Sigmoid colon (tissue), 7 donors: Measurements from ENCODE around the gene BCR. TPM values are rescaled to one million over a fixed set of nuclear protein-coding genes. Genes with fewer than 3 reads are reported as not detected.

ENCODE experiments used
- DNase-seq: peaks from one replicate; pipeline ENCODE4 v3.0.0-alpha.2; 2019
- H3K27ac ChIP-seq, 4 donors: fragments of 200-600 bp; sonication (generic); one replicate each; pipeline ENCODE4 v1.5.1; 2016 to 2019; ENCODE audit warnings: mild to moderate bottlenecking in 1 of 4
- H3K27me3 ChIP-seq, 3 donors: fragments of 200-600 bp; sonication (generic); one replicate each; pipeline ENCODE4 v1.5.1; 2019; ENCODE audit warnings: mild to moderate bottlenecking in 1 of 3
- H3K36me3 ChIP-seq, 4 donors: fragments of 200-600 bp; sonication (generic); one replicate each; pipeline ENCODE4 v1.5.1; 2016 to 2019
- H3K4me1 ChIP-seq, 4 donors: fragments of 200-600 bp; sonication (generic); one replicate each; pipeline ENCODE4 v1.5.1; 2017 to 2019
- H3K4me3 ChIP-seq, 4 donors: fragments of 200-600 bp; sonication (generic); one replicate each; pipeline ENCODE4 v1.5.1; 2017 to 2019; ENCODE audit warnings: mild to moderate bottlenecking in 2 of 4, moderate library complexity in 1 of 4
- H3K9me3 ChIP-seq, 4 donors: fragments of 200-600 bp in 3 of 4; sonication (generic) in 3 of 4; one replicate each; pipeline versions ENCODE4 v1.5.1 to v1.6.1; 2013 to 2019
- EP300 ChIP-seq, 4 donors: sonication (generic); formaldehyde crosslinking; IDR thresholded peaks; one replicate each; pipeline ENCODE4 v1.6.1; 2017; ENCODE audit warnings: antibody characterized with exemption in 4 of 4
- POLR2A ChIP-seq, 2 donors: fragments of 450-650 bp; IDR thresholded peaks; one replicate each; pipeline ENCODE4 v1.6.1; 2016; ENCODE audit warnings: antibody characterized with exemption in 2 of 2, mild to moderate bottlenecking in 2 of 2, moderate library complexity in 2 of 2
- POLR2AphosphoS5 ChIP-seq, 4 donors: sonication (generic); formaldehyde crosslinking; IDR thresholded peaks; one replicate each; pipeline ENCODE4 v1.6.1; 2017; ENCODE audit warnings: antibody characterized with exemption in 4 of 4
- WGBS, 2 donors: extraction: QIAGEN DNeasy Blood & Tissue Kit; methylation state at CpG; one replicate each; pipeline ENCODE4 v1.1.7; 2013; 5-methylcytosine and 5-hydroxymethylcytosine counted together
- intact Hi-C: fragments of 100-400 bp; cut with DNase I; formaldehyde crosslinking; loops from one replicate; pipeline ENCODE4 v1.15.1; 2023
- polyA plus RNA-seq, 3 donors: library from polyadenylated mRNA; stranded (reverse); fragments of 200-250 nt; gene quantifications; one replicate each; pipeline ENCODE4 v1.2.3, GENCODE V29; 2013
- total RNA-seq, 4 donors: library from RNA; depleted of rRNA; stranded (reverse); fragments of >200 nt; gene quantifications; one replicate each; pipeline ENCODE4 v1.1.0, GENCODE V29; 2016
- TF ChIP-seq, protein P1 (sequence below), 4 experiments: fragments of 450-650 bp in 3 of 4; fragments of 200-600 bp in 1 of 4; IDR thresholded peaks; one replicate each; pipeline ENCODE4 v1.5.1; 2016 to 2019; ENCODE audit warnings: antibody characterized with exemption in 4 of 4, mild to moderate bottlenecking in 3 of 4, moderate library complexity in 2 of 4
- donor health status: healthy with polysubstance abuse.
- donor health status: Bipolar disorder and iron deficiency.
- donor health status: healthy.

BCR gene
- total and polyA plus RNA-seq, 7 donors: 10.8 to 39.9 (median 17.5) TPM

GRCh38 chr22:23166042-23166831 is 14.1 kb upstream of the BCR start:
- 83% methylated on average over 6 of the region's 6 CpGs for WGBS, 2 donors
- Histone ChIP-seq H3K27ac (no peak overlapping the region), H3K4me3 (no peak overlapping the region), H3K36me3 (peaks cover 0 to 6% (median 0%) of the 10 kb centered on the region in 4 donors), H3K4me1 (peaks cover 0 to 18% (median 6%) of the 10 kb centered on the region in 4 donors), H3K9me3 (no peaks in the 10 kb centered on the region), H3K27me3 (no peaks in the 10 kb centered on the region)
- intact Hi-C loops: no loop called here
- DNase-seq: no peak
- TF ChIP-seq, protein P1, sequence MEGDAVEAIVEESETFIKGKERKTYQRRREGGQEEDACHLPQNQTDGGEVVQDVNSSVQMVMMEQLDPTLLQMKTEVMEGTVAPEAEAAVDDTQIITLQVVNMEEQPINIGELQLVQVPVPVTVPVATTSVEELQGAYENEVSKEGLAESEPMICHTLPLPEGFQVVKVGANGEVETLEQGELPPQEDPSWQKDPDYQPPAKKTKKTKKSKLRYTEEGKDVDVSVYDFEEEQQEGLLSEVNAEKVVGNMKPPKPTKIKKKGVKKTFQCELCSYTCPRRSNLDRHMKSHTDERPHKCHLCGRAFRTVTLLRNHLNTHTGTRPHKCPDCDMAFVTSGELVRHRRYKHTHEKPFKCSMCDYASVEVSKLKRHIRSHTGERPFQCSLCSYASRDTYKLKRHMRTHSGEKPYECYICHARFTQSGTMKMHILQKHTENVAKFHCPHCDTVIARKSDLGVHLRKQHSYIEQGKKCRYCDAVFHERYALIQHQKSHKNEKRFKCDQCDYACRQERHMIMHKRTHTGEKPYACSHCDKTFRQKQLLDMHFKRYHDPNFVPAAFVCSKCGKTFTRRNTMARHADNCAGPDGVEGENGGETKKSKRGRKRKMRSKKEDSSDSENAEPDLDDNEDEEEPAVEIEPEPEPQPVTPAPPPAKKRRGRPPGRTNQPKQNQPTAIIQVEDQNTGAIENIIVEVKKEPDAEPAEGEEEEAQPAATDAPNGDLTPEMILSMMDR (IDR thresholded peaks at IDR 0.05): no peak
- TF ChIP-seq POLR2AphosphoS5 (IDR thresholded peaks at IDR 0.05) (no peak), POLR2A (IDR thresholded peaks at IDR 0.05) (no peak), EP300 (IDR thresholded peaks at IDR 0.05) (no peak)

- Histone ChIP-seq H3K36me3 (no peaks in the 10 kb centered on the region), H3K9me3 (no peaks in the 10 kb centered on the region), H3K4me3 (no peak overlapping the region), H3K27me3 (no peaks in the 10 kb centered on the region), H3K4me1 (peaks cover 0 to 18% (median 6%) of the 10 kb centered on the region in 4 donors), H3K27ac (no peak overlapping the region)
- TF ChIP-seq POLR2AphosphoS5 (IDR thresholded peaks at IDR 0.05) (no peak), POLR2A (IDR thresholded peaks at IDR 0.05) (no peak), EP300 (IDR thresholded peaks at IDR 0.05) (no peak)
- TF ChIP-seq, protein P1 (IDR thresholded peaks at IDR 0.05): no peak
- intact Hi-C loops: no loop called here
- WGBS, 2 donors: 83 to 87% methylated on average over 10 of the region's 10 CpGs
- DNase-seq: no peak
These were observed 13.3 kb upstream of the BCR start for GRCh38 chr22:23166841-23167616.

- WGBS, 2 donors: 89 to 94% methylated on average over 9 of the region's 9 CpGs
- no peak overlapping the region for H3K27ac ChIP-seq
- peaks cover 0 to 11% (median 3%) of the 10 kb centered on the region in 4 donors for H3K4me1 ChIP-seq
- intact Hi-C loops: no loop called here
- TF ChIP-seq POLR2AphosphoS5 (IDR thresholded peaks at IDR 0.05) (no peak), POLR2A (IDR thresholded peaks at IDR 0.05) (no peak), EP300 (IDR thresholded peaks at IDR 0.05) (no peak)
- TF ChIP-seq, protein P1 (IDR thresholded peaks at IDR 0.05): no peak
- H3K27me3 ChIP-seq: no peaks in the 10 kb centered on the region
- no peak overlapping the region for H3K4me3 ChIP-seq
- DNase-seq: no peak
- H3K36me3 ChIP-seq: no peaks in the 10 kb centered on the region
- H3K9me3 ChIP-seq: no peaks in the 10 kb centered on the region
These were observed 11.8 kb upstream of the BCR start for GRCh38 chr22:23168391-23169042.

GRCh38 chr22:23169043-23169406 is 11.3 kb upstream of the BCR start:
- intact Hi-C loops: no loop called here
- no peaks in the 10 kb centered on the region for H3K27me3 ChIP-seq
- 93 to 94% methylated on average over 4 of the region's 4 CpGs for WGBS, 2 donors
- DNase-seq: no peak
- no peak overlapping the region for H3K4me3 ChIP-seq
- no peak overlapping the region for H3K27ac ChIP-seq
- H3K4me1 ChIP-seq: peaks cover 0 to 7% (median under 1%) of the 10 kb centered on the region in 4 donors
- no peaks in the 10 kb centered on the region for H3K36me3 ChIP-seq
- H3K9me3 ChIP-seq: no peaks in the 10 kb centered on the region
- no peak for TF ChIP-seq POLR2A (IDR thresholded peaks at IDR 0.05)
- TF ChIP-seq, protein P1 (IDR thresholded peaks at IDR 0.05): no peak
- no peak for TF ChIP-seq EP300 (IDR thresholded peaks at IDR 0.05)
- no peak for TF ChIP-seq POLR2AphosphoS5 (IDR thresholded peaks at IDR 0.05)
